Hematopoietic multipotent progenitor cell treated with erythropoietin and hydrocortisone succinate and interleukin-3 and kit ligand, for 4 days (in vitro differentiated cells): Measurements from ENCODE around the gene UPF1.
A peak's percentile ranks its signal among the peaks of the same experiment; 100 is the strongest.
"Not testable (repeated sequence)": the region's sequence is repeated elsewhere in the genome, so short reads cannot be mapped to it uniquely, and the experiment has no call there.

Experiments
- DNase-seq: peaks from one replicate; pipeline ENCODE4 v3.0.0-alpha.2; 2015

Gene UPF1

GRCh38 chr19:18799389-18799970 is 32.3 kb upstream of the UPF1 start:
- no peak for DNase-seq

- no peak for DNase-seq
Measured at GRCh38 chr19:18800079-18800478, 31.7 kb upstream of the UPF1 start.

- DNase-seq: no peak
Measured at GRCh38 chr19:18800636-18801035, 31.1 kb upstream of the UPF1 start.

- DNase-seq: no peak
Measured at GRCh38 chr19:18802354-18802753, 29.4 kb upstream of the UPF1 start.

- no peak for DNase-seq
Measured at GRCh38 chr19:18803550-18804138, 28.1 kb upstream of the UPF1 start.

- no peak for DNase-seq
Measured at GRCh38 chr19:18804139-18804601, 27.6 kb upstream of the UPF1 start.

- no peak for DNase-seq
Measured at GRCh38 chr19:18804643-18805042, 27.1 kb upstream of the UPF1 start.

- DNase-seq: no peak
Measured at GRCh38 chr19:18807861-18808331, 23.9 kb upstream of the UPF1 start.

- DNase-seq: peak; percentile 34
Measured at GRCh38 chr19:18809149-18809868, 22.4 kb upstream of the UPF1 start.

- not testable (repeated sequence) for DNase-seq
Measured at GRCh38 chr19:18811638-18812037, 20.1 kb upstream of the UPF1 start.

GRCh38 chr19:18814063-18814462 is 17.7 kb upstream of the UPF1 start:
- DNase-seq: no peak

GRCh38 chr19:18815673-18816072 is 16.1 kb upstream of the UPF1 start:
- DNase-seq: no peak

GRCh38 chr19:18816645-18817044 is 15.1 kb upstream of the UPF1 start:
- not testable (repeated sequence) for DNase-seq

GRCh38 chr19:18817574-18817973 is 14.2 kb upstream of the UPF1 start:
- DNase-seq: no peak

- DNase-seq: no peak
Measured at GRCh38 chr19:18828786-18829185, 3.0 kb upstream of the UPF1 start.

- DNase-seq: no peak
Measured at GRCh38 chr19:18830488-18830887, 1.3 kb upstream of the UPF1 start.

GRCh38 chr19:18832306-18833140 is 764 bp downstream of the UPF1 start:
- DNase-seq: peak; percentile 69

- DNase-seq: peak; percentile 31
Measured at GRCh38 chr19:18833141-18833476, 1.4 kb downstream of the UPF1 start.

- DNase-seq: peak; percentile 23
Measured at GRCh38 chr19:18833849-18834643, 2.3 kb downstream of the UPF1 start.

GRCh38 chr19:18834644-18834984 is 2.9 kb downstream of the UPF1 start:
- no peak for DNase-seq

GRCh38 chr19:18839465-18840287 is 7.9 kb downstream of the UPF1 start:
- DNase-seq: no peak
